OCI-M1 (cell line): ENCODE data around the gene GALNT8.
"Not testable (repeated sequence)": the region's sequence is repeated elsewhere in the genome, so short reads cannot be mapped to it uniquely, and the experiment has no call there.

ENCODE experiments used
- DNase-seq: peaks from one replicate; lab custom pipeline; 2025; lab: John Stamatoyannopoulos, UW

GALNT8 gene, protein sequence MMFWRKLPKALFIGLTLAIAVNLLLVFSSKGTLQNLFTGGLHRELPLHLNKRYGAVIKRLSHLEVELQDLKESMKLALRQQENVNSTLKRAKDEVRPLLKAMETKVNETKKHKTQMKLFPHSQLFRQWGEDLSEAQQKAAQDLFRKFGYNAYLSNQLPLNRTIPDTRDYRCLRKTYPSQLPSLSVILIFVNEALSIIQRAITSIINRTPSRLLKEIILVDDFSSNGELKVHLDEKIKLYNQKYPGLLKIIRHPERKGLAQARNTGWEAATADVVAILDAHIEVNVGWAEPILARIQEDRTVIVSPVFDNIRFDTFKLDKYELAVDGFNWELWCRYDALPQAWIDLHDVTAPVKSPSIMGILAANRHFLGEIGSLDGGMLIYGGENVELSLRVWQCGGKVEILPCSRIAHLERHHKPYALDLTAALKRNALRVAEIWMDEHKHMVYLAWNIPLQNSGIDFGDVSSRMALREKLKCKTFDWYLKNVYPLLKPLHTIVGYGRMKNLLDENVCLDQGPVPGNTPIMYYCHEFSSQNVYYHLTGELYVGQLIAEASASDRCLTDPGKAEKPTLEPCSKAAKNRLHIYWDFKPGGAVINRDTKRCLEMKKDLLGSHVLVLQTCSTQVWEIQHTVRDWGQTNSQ

DNA sequence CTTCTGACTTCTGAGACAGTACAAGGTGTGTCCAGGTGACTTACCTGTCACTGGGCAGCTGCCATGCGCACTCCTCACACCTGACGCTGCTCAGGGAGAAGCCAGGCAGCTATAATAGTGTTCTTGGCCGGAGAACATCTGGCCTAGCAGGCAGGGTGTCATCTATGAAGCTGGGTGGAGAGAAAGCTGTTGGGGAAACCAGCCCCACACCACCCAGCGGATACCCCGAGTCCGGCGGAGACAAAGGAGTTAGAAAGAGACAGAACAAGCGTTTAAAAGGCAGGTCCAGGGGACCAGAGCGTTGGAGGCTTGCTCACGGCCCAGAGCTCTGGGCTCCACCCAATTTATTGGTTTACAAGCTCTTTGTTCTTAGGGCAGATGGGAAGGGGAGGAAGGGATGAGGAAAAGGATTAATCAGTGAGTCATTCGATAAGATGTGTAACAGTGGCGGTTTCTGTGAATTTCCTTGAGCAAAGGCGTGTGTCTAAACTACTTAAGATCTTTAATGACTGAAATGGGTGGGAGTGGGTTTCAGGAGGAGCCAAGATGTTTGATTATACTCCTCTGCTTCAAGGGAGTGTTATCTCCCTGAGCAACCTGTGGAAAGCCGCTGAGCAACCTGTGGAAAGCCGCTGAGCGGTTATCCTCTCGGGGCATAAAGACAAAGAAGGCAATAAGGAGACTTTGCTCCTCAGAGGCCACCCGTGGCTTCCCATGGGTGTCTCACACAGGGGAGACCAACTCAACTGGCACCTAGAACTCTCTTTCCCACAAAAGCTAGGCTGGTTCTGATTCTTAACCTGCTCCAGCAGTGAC lies at the start of gene GALNT8:
Gene GALNT8 (plus strand): TSS at position 580 of the 816 bp plus-strand sequence. CDS start 278 bp downstream, outside the sequence.
- no peak for DNase-seq

DNA sequence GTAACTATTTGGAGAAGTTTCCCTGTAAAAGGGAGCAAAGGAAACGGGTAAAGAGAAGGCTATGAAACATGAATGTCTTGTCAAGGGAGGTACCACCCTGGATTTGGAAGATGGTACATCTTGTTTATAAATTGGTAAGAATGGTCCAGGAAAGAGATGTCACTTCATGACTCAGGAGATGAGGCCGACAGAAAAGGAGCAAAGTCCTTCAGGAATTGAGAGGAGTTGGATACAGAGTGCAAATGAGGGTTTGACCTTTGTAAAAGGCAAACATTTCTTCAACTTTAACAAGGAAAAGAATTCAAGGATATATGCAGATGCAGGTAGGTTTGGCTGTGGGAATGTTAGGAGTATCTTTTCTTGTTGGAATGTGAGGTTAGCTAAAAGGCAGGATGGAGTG lies 40.5 kb upstream of the GALNT8 start:
- no peak for DNase-seq

DNA sequence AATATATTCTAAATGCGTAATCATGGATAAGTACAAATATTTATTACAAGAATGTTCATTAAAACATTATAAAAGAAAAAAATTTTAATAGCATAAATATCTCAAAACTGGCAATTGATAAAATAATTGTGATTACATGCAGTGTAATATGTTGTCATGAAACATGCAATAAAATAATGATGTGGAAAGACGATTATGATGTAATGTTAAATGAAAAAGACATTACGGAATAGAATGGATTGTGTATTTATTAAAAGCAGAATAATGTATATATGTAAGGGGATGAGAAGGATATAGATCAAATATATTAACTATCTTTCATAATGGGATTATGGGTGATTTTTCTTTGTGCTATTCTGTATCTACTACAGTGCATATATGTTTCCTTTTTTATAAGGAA lies 38.5 kb upstream of the GALNT8 start:
- no peak for DNase-seq

DNA sequence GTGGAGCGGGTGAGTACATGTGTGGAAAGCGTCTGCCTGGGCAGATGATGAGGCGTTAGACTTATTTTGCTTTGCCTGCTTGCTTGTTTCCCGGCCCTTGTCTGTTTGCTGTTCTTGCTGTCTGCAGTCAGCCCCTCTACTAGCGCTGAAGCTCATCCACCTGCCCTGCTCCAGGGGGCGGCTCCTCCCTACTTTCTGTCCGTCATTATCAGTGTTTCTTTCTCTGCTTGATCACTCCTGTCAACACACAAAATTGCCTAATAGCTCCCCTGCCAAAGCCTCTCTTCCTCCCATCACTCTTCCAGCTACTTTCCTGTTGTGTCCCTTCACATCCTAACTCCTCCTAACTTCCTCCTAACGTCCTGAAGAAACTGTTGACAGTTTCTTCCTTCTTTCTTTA lies 34.9 kb upstream of the GALNT8 start:
- no peak for DNase-seq

DNA sequence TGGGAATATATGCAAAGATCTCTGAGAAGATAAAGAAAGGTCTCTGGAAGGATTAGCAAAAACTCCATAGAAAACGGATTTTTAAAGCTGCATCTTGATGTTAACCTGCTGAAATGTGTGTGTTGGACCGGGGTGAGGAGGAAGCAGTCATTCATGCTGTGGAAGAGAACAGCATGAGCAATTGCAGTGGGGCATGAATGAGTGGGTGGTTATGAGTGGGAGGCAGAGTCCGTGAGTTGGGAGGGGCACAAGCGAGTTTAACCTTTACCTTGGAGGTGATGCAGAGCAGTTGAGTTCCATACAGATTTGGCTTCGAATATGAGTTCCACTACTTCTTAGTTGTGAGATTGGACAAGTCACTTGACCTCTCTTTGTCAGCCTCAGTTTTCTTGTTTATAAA lies 29.4 kb upstream of the GALNT8 start:
- no peak for DNase-seq

DNA sequence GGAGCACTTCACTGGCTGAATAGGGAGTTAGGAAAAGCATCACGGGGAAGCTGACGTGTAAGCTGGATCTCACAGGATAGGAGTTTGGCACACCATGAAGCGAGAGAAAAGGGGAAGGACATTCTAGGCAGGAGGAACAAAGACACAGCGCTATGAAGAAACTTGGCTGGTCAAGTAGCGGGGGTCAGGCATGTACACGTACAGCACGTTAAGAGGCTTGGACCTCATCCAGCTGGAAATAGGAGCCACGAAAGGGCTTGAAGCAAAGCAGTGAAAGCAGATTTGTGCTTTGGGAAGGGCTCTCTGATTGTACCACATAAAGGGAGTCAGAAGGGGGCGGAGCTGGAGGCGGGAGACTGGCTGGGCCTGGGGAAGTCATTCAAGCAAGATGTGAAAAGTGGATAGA lies 19.6 kb upstream of the GALNT8 start:
- DNase-seq, result no peak

DNA sequence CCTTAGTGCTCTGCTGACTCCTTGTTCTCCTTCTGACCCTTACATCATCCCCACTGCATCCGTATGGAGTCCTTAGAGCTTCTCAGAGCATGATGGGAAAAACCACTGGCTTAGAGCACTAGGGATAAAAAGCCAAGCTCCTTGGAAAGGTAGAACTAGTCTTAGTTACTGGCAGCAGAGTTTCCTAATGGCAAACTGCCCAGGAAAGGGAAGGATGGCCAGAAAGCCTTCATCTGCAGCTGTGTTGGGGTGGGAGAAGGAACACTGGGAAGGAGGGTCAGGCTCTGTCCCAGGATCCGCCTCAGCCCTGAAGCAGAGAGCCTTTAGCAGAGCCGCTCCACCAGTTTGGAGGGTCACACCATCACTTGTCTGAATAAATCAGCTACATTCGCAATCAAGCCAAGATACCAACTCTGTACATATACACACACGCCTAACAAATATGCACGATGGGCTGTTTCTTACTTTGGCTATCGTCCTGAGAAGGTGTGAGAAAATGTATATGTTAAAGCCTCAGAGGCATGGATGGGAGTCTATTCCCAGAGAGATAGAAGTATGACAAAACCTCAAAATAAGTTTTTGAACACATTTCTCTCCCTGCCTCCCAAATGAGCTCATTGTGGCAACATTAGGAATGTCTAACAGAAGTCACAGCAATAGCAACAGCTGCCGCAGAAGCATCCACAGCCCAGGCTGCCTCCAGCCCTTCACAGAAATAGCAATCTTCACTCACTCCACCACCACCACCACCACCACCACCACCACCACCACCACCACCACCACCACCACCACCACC lies 18.6 kb upstream of the GALNT8 start:
- DNase-seq, result no peak

DNA sequence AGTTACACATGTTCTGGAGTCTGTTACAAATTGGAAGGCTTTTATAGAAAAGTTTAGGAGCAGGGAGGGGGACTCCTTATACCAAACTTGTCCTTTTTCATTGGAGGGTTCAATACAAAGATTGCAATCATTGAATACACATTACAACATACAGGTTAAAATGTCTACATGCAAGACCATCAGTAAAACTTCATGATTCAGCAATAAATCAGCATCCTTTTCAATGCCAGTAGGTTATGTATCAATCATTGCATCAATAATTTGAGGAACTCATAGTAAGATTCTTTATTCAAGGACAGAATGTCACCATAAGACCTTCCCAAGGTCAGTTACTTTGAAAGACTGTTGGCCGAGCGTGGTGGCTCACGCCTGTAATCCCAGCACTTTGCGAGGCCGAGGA lies 16.5 kb upstream of the GALNT8 start:
- DNase-seq, result no peak

DNA sequence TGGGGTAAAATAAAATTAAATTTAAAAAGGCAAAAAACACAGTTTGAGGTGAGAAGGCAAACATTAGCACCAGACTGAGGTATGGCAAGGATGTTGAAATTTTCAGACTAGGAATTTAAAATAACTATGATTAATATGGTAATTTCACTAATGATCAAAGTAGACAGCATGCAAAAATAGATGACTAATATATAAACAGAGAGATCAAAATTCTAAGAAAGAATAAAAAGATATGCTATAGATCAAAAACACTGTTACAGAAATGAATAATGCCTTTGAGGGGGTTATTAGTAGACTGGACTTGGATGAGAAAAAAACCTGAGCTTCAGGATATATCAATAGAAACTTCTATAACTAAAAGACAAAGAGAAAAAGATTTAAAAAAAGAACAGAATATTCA lies 14.4 kb upstream of the GALNT8 start:
- no peak for DNase-seq

DNA sequence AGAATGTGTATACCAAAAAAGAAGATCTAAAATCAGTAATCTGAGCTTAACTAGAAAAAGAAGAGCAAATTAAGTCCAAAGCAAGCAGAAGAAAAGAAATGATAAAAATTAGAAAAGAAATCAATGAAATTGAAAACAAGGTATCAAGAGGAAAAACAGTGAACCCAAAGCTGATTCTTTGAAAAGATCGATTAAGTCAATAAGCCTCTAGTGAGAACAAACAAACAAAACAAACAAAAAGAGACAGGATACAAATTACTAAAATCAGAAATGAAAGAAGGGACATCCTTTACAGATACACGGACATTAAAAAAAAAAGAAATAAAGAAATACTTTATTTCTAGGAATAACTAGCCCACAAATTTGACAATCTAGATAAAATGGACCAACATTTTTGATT lies 12.9 kb upstream of the GALNT8 start:
- no peak for DNase-seq

DNA sequence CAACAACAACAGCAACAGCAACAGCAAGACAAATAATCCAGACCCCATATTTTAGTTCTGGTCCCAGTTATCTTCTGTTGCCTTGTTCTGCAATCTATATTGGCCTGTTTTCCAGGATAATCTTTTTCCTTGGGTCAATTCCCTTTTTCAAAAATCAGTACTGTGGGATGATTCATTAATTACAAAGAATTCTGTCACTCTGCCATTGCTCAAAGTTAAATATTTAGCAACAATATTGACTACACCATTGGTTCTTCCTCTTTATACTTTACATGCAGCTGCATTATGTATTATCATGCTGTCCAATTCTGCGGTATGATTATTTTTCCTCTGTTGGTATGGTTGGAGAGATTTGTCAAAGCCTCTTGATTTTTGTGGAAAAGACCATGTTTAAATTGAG lies 10.1 kb upstream of the GALNT8 start:
- DNase-seq, result no peak

DNA sequence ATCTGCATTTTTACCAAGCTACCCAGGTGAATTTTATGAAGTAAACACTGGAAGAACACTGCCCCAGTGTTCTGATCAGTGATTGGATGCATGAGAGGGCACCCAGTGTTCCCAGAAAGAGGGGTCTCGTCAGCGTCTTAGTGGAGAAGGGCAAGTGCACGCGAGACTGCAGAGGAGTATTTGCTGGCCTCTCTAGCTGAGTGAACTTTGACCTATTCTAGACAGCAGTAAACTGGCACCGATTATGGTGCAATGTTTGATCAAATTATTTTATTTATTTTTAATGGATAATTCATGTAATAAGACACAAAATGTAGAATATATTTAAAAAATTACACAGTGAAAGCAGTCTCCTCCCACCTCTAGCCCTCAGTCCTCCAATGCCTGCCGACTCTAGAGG lies 5.3 kb upstream of the GALNT8 start:
- no peak for DNase-seq

DNA sequence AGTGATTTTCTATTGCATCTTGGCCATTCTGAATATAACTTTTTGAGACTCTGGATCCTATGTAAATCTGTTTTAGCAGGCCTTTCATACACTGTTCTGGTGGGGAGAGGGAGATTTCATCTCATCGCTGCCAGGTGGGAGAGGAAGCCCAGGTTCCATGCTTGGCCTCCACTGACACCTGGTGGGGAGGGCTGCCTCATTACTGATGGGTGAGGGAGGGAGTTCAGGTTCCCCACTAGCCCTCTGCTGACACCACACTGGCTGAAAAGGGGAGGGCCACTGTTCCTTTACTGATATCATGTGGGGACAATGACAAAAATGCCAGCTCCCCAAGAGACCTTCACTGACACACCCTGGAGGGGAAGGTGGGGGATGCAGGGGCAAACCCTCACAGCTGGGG lies 2.4 kb upstream of the GALNT8 start:
- no peak for DNase-seq

DNA sequence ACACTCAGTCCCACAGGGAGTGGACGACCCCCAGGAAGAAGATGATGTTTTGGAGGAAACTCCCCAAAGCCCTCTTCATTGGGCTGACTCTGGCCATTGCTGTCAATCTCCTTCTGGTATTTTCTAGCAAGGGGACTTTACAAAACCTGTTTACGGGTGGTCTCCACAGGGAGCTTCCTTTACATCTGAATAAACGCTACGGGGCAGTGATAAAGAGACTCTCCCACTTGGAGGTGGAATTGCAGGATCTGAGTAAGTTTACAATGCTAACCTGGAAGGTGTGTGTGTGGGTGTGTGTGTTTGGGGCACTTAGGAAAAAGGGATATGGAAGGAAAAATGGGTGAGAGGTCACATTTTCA lies 416 bp downstream of the GALNT8 start:
- no peak for DNase-seq

DNA sequence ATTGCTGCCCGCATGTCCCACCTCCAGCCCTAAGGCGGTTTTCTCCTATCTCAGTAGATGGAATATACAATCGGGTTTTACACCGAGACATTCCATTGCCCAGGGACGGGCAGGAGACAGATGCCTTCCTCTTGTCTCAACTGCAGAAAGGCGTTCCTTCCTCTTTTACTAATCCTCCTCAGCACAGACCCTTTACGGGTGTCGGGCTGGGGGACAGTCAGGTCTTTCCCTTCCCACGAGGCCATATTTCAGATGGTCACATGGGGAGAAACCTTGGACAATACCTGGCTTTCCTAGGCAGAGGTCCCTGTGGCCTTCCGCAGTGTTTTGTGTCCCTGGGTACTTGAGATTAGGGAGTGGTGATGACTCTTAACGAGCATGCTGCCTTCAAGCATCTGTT lies 1.4 kb downstream of the GALNT8 start:
- DNase-seq, result not testable (repeated sequence)

DNA sequence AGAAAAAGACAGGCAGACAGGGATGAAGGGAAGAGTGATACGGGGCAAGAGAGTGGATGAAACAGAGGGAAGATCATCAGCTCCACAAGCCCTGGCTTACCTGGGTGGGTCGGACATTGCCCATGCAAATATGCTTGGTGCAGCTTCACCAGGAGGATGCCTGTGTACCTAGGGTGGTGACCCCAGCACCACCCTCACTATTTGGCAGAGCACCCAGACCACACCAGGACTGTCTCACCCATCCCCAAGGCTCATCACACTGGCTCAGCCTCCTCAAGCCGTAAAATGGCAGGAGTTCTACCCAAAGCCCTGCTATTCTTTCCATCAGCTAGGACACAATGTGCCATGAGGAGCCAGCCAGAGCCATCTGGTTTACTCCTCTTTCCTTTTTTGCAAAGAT lies 3.0 kb downstream of the GALNT8 start:
- DNase-seq, result no peak

DNA sequence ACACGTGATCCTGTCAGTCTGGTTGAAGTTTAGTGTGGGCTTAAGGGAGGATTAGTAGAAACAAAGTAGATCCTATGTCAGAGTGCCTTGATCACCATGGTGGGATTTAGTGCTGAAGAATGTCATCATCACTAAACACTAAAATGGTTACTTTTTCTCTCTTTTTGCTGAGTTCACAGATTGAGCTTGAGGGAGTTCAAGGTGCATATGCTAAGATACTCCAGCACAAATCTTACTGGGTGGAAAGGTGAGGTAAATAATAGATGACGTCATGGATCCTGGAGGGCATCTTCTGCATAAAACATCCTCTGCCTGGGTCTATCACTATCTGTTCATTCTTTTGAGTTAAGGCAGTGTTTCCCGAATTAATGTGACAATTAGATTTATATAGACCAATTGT lies 4.9 kb downstream of the GALNT8 start:
- no peak for DNase-seq

DNA sequence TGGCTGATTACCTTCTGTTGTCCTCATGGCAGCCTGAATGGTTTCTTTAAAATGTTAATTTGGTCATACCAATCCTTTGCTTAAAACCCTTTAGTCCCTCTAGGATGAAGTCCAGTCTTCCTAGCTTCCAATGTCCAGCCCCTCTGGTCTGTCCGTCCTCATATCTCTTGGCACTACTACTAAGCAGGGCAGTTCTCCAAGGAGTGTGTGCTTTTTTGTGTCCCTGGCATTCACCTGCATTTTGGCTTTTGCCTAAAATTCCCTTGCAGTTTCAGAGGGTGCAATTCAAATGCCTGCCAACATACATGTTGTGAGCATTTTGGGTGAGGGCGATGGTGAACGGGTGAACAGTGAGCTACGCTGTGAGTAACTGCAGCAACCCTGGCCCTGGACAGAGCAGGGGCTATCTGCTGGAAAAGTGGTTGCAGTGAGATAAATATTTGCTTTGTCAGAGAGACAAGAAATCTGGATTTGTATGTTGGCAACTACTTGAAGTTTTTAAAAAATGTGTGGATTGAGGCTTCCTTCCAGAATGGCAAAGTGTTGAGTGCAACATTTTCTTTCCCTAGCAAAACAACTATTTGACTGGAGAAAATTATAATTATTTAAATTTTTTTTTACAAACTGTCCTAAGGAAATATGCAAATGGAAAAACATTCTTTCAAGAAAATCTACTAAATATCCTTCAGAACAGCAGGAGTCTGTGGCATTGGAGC lies 14.6 kb downstream of the GALNT8 start:
- no peak for DNase-seq

DNA sequence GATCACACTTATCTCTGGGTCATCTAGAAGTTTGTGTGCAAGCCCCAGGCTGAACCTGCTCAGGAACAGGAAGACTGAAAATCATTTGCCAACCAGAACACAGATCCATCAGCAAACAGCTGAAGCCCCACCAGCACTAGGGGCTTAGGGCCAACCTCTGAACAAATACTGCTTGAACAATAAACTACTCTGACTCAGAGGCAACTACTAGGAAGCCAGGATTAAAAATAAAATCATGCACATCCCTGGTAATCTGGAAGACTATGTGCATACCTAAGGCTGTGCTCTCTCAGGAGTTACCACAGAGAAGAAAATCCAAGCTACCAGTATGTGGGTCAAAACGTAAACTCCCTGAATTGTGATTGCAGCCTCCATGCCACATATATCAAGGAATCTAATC lies 15.9 kb downstream of the GALNT8 start:
- DNase-seq, result no peak

DNA sequence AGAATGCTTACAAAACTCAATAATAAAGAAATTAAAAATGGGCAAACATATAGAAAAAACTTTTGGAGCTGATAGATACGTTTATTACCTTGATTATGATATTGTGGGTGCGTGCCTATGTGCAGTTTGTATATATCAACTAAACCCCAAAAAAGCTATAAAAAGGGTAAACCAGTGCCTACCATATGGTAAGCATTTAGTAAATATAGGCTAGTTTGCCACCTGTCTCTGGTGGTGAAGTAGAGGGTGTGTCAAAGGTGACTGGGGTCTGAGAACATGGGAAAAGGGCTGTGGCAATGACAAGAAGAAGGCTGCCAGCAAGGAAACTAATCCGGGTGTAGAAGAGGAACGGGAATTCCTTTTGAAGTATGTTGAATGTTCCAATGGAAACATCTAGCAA lies 18.3 kb downstream of the GALNT8 start:
- DNase-seq, result no peak

DNA sequence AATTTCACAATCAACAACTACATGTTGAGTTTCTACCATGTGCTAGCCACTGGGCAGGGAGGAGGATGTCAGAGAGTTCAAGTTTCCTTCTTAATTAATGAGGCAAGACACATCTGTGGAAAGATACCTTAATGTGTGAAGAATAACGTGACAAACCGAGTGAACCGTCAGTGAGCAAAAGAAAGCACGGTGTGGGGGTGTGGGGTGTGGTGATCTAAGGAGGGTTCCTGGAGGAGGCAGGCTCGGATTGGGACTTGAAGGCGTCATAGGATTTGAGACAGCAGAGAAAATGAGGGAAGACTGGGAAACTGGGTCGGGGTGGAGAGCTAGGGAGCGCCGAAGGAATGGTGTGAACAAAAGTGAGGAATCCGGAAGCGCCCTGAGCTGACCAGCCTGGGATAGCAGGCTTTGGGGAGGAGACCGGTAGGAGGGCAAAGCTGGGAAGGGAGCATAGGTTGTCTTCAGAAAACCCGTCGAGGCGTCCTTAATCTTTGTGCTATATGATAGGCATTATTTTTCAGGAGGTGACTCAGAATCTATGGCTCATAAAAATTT lies 22.3 kb downstream of the GALNT8 start:
- no peak for DNase-seq
